Stimulated activated CD8-positive, alpha-beta memory T cell treated with anti-CD3 and anti-CD28 coated beads, Interleukin-15, amount 100 ng/mL, for 48 hours (primary cell): Measurements from ENCODE around the gene PRIMA1.

ENCODE experiments used
- DNase-seq, 2 donors: peaks; one replicate each; pipeline ENCODE4 v3.0.0-alpha.2; 2020; ENCODE audit warnings: low read depth in 2 of 2

Gene PRIMA1

GRCh38 chr14:93794756-93795155 lies 6.5 kb upstream of the PRIMA1 start:
- DNase-seq: no peak

GRCh38 chr14:93793555-93794324 lies 5.5 kb upstream of the PRIMA1 start:
- DNase-seq: no peak

- no peak for DNase-seq
These were observed 4.1 kb upstream of the PRIMA1 start for GRCh38 chr14:93792391-93792790.

GRCh38 chr14:93790966-93791365 lies 2.7 kb upstream of the PRIMA1 start:
- DNase-seq: no peak

- DNase-seq: no peak
These were observed 1.2 kb upstream of the PRIMA1 start for GRCh38 chr14:93789228-93790130.

- DNase-seq: no peak
These were observed 400 bp upstream of the PRIMA1 start for GRCh38 chr14:93788543-93789227.

GRCh38 chr14:93787465-93788292 lies 606 bp downstream of the PRIMA1 start:
- DNase-seq: no peak

- DNase-seq: no peak
These were observed 2.9 kb downstream of the PRIMA1 start for GRCh38 chr14:93785423-93785822.

GRCh38 chr14:93784878-93785277 lies 3.4 kb downstream of the PRIMA1 start:
- DNase-seq: no peak

- DNase-seq: no peak
These were observed 7.4 kb downstream of the PRIMA1 start for GRCh38 chr14:93780813-93781400.

GRCh38 chr14:93778856-93779629 lies 9.2 kb downstream of the PRIMA1 start:
- no peak for DNase-seq

GRCh38 chr14:93778453-93778852 lies 9.8 kb downstream of the PRIMA1 start:
- no peak for DNase-seq

- no peak for DNase-seq
These were observed 12.5 kb downstream of the PRIMA1 start for GRCh38 chr14:93775744-93776143.

GRCh38 chr14:93775158-93775557 lies 13.1 kb downstream of the PRIMA1 start:
- DNase-seq: no peak

- no peak for DNase-seq
These were observed 16.0 kb downstream of the PRIMA1 start for GRCh38 chr14:93772263-93772662.

- no peak for DNase-seq
These were observed 22.3 kb downstream of the PRIMA1 start for GRCh38 chr14:93765970-93766369.

GRCh38 chr14:93765155-93765554 lies 23.1 kb downstream of the PRIMA1 start:
- no peak for DNase-seq

GRCh38 chr14:93764211-93764659 lies 24.1 kb downstream of the PRIMA1 start:
- no peak for DNase-seq

GRCh38 chr14:93759719-93760307 lies 28.5 kb downstream of the PRIMA1 start:
- DNase-seq: no peak

- no peak for DNase-seq
These were observed 31.1 kb downstream of the PRIMA1 start for GRCh38 chr14:93757206-93757605.
